Activated gamma-delta T cell (primary cell): ENCODE data around the gene SLC26A3.
"Not testable (repeated sequence)": the region's sequence is repeated elsewhere in the genome, so short reads cannot be mapped to it uniquely, and the experiment has no call there.

Experiments
- DNase-seq: peaks from one replicate; lab custom pipeline; 2025; lab: John Stamatoyannopoulos, UW
- total RNA-seq, 2 donors: gene quantifications; one replicate each; lab custom pipeline; 2026; lab: John Stamatoyannopoulos, UW

Gene SLC26A3
- 0 reads per million in 2 donors for total RNA-seq

GRCh38 chr7:107803009-107803610 lies at the start of gene SLC26A3:
SLC26A3 (minus strand) TSS chr7:107803223; CDS start chr7:107794509, 8,714 bp downstream.
- DNase-seq: no peak

GRCh38 chr7:107850643-107851042 lies 47.6 kb upstream of the SLC26A3 start:
- DNase-seq: no peak

- DNase-seq: no peak
Observed at GRCh38 chr7:107850216-107850615, 47.2 kb upstream of the SLC26A3 start.

DNA sequence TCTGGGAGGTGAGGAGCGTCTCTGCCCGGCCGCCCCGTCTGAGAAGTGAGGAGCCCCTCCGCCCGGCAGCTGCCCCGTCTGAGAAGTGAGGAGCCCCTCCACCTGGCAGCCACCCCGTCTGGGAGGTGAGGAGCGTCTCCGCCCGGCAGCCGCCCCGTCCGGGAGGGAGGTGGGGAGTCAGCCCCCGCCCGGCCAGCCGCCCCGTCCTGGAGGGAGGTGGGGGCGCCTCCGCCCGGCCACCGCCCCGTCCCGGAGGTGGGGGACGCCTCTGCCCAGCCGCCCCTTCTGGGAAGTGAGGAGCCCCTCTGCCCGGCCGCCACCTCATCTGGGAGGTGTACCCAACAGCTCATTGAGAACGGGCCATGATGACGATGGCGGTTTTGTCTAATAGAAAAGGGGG lies 45.2 kb upstream of the SLC26A3 start:
- DNase-seq: not testable (repeated sequence)

DNA sequence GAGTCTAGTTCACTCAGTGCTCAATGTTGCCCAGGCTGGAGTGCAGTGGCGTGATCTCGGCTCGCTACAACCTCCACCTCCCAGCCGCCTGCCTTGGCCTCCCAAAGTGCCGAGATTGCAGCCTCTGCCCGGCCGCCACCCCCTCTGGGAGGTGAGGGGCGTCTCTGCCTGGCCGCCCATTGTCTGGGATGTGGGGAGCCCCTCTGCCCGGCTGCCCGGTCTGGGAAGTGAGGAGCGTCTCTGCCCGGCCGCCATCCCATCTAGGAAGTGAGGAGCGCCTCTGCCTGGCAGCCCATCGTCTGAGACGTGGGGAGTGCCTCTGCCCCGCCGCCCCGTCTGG lies 44.8 kb upstream of the SLC26A3 start:
- DNase-seq: not testable (repeated sequence)

- no peak for DNase-seq
Observed at GRCh38 chr7:107847168-107847835, 44.3 kb upstream of the SLC26A3 start.

- DNase-seq: no peak
Observed at GRCh38 chr7:107846324-107846723, 43.3 kb upstream of the SLC26A3 start.

GRCh38 chr7:107843184-107843583 lies 40.2 kb upstream of the SLC26A3 start:
- DNase-seq: no peak

DNA sequence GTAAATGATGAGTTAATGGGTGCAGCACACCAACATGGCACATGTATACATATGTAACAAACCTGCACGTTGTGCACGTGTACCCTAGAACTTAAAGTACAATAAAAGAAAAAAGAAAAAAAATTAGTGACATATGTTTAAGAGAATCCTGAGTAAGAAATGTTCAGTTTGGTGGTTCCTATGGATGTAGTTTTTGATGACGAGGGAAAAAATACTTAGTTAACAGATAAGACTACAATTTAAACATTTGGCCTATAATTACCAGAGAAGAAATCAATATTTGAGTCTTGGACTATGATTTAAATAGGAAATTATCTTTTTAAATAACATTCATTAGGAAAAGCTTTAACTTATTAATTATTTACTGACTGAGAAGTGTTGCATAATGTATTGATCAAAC lies 39.2 kb upstream of the SLC26A3 start:
- no peak for DNase-seq

GRCh38 chr7:107838816-107839565 lies 36.0 kb upstream of the SLC26A3 start:
- DNase-seq: no peak

GRCh38 chr7:107838024-107838601 lies 35.1 kb upstream of the SLC26A3 start:
- DNase-seq: no peak

DNA sequence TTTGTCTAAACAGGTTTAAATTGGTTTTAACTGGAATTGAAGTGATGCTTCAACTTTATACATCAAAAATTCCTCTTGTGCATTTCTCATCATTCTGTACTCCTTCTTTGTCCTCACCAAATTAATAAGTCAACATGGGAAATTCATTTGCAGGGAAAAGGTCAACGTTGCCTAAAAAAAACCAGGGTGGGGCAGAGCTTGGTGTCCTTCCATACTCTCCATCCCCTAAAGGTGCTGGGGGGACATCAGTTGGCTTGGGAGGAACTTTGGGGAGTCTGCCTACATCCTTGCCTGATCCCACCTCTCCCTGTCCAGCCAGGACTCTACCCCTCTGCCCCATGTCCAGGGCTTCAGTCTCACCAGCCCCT lies 34.1 kb upstream of the SLC26A3 start:
- DNase-seq: no peak

DNA sequence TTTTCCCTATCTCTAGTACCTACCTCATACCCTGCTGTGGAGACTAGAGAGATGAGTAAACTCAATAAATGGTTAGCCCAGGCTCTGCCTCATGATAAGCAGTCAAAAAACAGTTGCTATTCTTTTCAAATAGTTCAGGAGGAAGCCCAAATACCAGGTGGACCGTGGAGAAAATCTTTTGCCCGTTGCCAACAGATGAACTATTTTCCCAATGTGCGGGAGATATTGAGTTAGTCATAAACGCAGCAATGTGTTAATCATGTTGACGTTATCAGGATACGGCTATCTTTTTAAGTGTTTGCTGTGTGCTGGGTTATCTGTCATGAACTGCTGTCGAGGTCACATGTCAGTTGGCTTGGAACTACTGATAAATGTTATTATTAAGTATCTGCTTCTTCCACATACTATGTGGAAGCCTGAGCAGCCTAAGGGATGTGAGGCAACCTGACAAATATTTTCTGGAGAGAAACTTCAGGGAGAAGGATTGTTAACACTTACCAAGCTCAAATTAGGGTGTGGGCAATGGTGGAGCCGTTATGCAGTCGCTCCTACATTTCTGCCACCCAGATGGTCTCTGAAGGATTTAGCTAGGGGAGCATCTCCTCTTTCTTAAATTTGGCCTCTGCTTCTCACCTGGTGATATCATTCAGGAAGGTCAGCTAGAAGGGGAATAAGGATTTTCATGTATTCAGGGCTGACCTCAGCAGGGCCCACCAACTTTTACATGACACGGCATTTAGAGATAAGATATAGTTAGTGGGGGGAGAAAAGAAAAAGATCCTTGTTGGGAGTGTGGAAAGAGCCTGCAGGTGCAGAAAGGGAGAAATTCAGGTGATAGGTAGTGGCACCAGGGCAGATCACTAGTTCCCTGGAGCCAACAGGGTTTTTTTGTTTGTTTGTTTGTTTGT lies 33.5 kb upstream of the SLC26A3 start:
- no peak for DNase-seq

- DNase-seq: no peak
Observed at GRCh38 chr7:107834401-107834800, 31.4 kb upstream of the SLC26A3 start.

GRCh38 chr7:107833684-107834106 lies 30.7 kb upstream of the SLC26A3 start:
- no peak for DNase-seq

- DNase-seq: no peak
Observed at GRCh38 chr7:107830420-107830819, 27.4 kb upstream of the SLC26A3 start.

DNA sequence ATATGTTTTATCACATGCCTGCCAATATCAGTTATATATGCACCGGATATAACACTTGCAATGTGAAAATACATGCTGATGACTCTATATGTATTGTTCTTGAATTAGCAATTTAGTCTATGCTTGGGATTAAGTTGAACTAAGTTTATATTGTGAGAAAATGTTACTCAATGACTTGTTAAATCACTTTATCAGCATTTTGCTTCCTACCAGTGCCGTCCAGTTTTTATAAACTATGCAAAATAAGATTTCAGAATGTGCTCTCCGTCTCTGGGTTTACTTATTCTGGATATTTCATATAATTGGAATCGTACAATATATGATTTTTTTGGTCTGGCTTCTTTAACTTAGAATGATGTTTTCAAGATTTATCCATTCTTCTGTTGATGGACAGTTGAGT lies 25.5 kb upstream of the SLC26A3 start:
- DNase-seq: no peak

GRCh38 chr7:107827501-107827900 lies 24.5 kb upstream of the SLC26A3 start:
- DNase-seq: no peak

GRCh38 chr7:107826451-107826850 lies 23.4 kb upstream of the SLC26A3 start:
- no peak for DNase-seq

DNA sequence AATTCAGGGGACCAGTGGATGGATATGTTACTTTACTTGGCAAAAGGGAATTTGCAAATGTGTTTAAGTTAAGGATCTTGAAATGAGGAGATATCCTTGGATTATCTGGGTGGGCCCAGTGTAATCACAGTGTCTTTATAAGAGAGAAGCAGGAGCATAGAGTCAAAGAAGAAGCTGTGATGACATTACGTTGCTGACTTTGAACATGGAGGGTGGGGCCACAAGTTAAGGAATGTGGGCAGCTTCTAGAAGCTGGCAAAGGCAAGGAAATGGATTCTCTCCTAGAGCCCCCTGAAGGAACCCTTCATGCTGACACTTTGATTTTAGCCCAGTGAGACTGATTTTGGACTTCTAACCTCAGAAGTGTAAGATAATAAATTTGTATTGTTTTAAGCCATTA lies 21.8 kb upstream of the SLC26A3 start:
- no peak for DNase-seq

DNA sequence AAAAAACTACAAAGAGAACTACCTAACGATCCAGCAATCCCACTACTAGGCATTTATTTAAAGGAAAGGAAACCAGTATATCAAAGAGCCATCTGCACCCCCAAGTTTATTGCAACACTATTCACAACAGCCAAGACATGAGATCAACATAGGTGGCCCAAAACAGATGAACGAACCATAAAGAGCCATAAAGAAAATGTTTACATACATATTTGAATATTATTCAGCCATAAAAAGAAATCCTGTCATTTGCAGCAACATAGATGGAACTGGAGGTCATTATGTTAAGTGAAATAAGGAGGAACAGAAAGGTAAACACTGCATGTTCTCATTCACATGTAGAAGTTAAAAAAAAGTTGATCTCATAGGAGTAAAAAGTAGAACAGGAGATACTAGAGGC lies 15.6 kb upstream of the SLC26A3 start:
- no peak for DNase-seq
